Ishikawa (cell line): Measurements from ENCODE around the gene FUBP3.

Source experiments
- CEBPB ChIP-seq: IDR thresholded peaks from 2 replicates; pipeline ENCODE4 v1.6.1; 2012
- CREB1 ChIP-seq: IDR thresholded peaks from 2 replicates; pipeline ENCODE4 v1.6.1; 2012; ENCODE audit warnings: low read depth
- EGR1 ChIP-seq: IDR thresholded peaks from 2 replicates; pipeline ENCODE4 v1.6.1; 2012
- EP300 ChIP-seq: IDR thresholded peaks from 2 replicates; pipeline ENCODE4 v1.6.1; 2012; ENCODE audit warnings: borderline replicate concordance
- FOXM1 ChIP-seq: IDR thresholded peaks from 2 replicates; pipeline ENCODE4 v1.6.1; 2012; ENCODE audit warnings: low read depth, borderline replicate concordance
- MAX ChIP-seq: IDR thresholded peaks from 2 replicates; pipeline ENCODE4 v1.6.1; 2012
- NFIC ChIP-seq: IDR thresholded peaks from 2 replicates; pipeline ENCODE4 v1.6.1; 2012
- RAD21 ChIP-seq: IDR thresholded peaks from 2 replicates; pipeline ENCODE4 v1.6.1; 2012; ENCODE audit warnings: low read depth
- REST ChIP-seq: IDR thresholded peaks from 2 replicates; pipeline ENCODE4 v1.6.1; 2012; ENCODE audit warnings: low read depth, mild to moderate bottlenecking
- TAF1 ChIP-seq: IDR thresholded peaks from 2 replicates; pipeline ENCODE4 v1.6.1; 2012; ENCODE audit warnings: low read depth, mild to moderate bottlenecking
- TCF12 ChIP-seq: IDR thresholded peaks from 2 replicates; pipeline ENCODE4 v1.6.1; 2012; ENCODE audit warnings: low read depth
- TEAD4 ChIP-seq: IDR thresholded peaks from 2 replicates; pipeline ENCODE4 v1.6.1; 2012
- USF1 ChIP-seq: IDR thresholded peaks from 2 replicates; pipeline ENCODE4 v1.6.1; 2012
- YY1 ChIP-seq: IDR thresholded peaks from 2 replicates; pipeline ENCODE4 v1.6.1; 2012; ENCODE audit warnings: low read depth
- ZBTB7A ChIP-seq: IDR thresholded peaks from 2 replicates; pipeline ENCODE4 v1.6.1; 2012; ENCODE audit warnings: low read depth

FUBP3 gene

GRCh38 chr9:130626249-130626996, 47.0 kb downstream of the FUBP3 start:
- TF ChIP-seq CEBPB (0 out of 2 replicates have a peak, but pooled peaks have one; percentile 10), CREB1 (no peak)

GRCh38 chr9:130627051-130627450, 47.7 kb downstream of the FUBP3 start:
- no peak for TF ChIP-seq CREB1
- no peak for TF ChIP-seq ZBTB7A
- no peak for TF ChIP-seq FOXM1
- no peak for TF ChIP-seq YY1
- no peak for TF ChIP-seq EP300
- no peak for TF ChIP-seq MAX
- TF ChIP-seq EGR1: no peak

- TF ChIP-seq TEAD4 (no peak), EP300 (no peak), TCF12 (no peak), MAX (no peak), RAD21 (no peak), NFIC (no peak), TAF1 (no peak)
These were observed 48.8 kb downstream of the FUBP3 start for GRCh38 chr9:130627896-130628792.

- TF ChIP-seq USF1: no peak
- TF ChIP-seq YY1: no peak
- TF ChIP-seq TEAD4: no peak
- TF ChIP-seq MAX: no peak
- no peak for TF ChIP-seq REST
- TF ChIP-seq TCF12: no peak
- no peak for TF ChIP-seq TAF1
- TF ChIP-seq FOXM1: no peak
- no peak for TF ChIP-seq NFIC
- TF ChIP-seq RAD21: no peak
- no peak for TF ChIP-seq ZBTB7A
- TF ChIP-seq EGR1: no peak
- TF ChIP-seq EP300: no peak
- no peak for TF ChIP-seq CEBPB
- TF ChIP-seq CREB1: no peak
These were observed 50.2 kb downstream of the FUBP3 start for GRCh38 chr9:130629443-130630070.

- TF ChIP-seq EP300: no peak
- TF ChIP-seq RAD21: no peak
- TF ChIP-seq EGR1: no peak
- no peak for TF ChIP-seq FOXM1
- no peak for TF ChIP-seq CREB1
- no peak for TF ChIP-seq REST
- no peak for TF ChIP-seq YY1
- TF ChIP-seq TAF1: no peak
- no peak for TF ChIP-seq CEBPB
- no peak for TF ChIP-seq USF1
- no peak for TF ChIP-seq MAX
- no peak for TF ChIP-seq NFIC
- no peak for TF ChIP-seq TCF12
- TF ChIP-seq ZBTB7A: no peak
- TF ChIP-seq TEAD4: no peak
These were observed 50.7 kb downstream of the FUBP3 start for GRCh38 chr9:130630071-130630450.
